ENCODE measurements around the gene LRMDA.
"Not testable (repeated sequence)": the region's sequence is repeated elsewhere in the genome, so short reads cannot be mapped to it uniquely, and the experiment has no call there.

The LRMDA gene

DNA sequence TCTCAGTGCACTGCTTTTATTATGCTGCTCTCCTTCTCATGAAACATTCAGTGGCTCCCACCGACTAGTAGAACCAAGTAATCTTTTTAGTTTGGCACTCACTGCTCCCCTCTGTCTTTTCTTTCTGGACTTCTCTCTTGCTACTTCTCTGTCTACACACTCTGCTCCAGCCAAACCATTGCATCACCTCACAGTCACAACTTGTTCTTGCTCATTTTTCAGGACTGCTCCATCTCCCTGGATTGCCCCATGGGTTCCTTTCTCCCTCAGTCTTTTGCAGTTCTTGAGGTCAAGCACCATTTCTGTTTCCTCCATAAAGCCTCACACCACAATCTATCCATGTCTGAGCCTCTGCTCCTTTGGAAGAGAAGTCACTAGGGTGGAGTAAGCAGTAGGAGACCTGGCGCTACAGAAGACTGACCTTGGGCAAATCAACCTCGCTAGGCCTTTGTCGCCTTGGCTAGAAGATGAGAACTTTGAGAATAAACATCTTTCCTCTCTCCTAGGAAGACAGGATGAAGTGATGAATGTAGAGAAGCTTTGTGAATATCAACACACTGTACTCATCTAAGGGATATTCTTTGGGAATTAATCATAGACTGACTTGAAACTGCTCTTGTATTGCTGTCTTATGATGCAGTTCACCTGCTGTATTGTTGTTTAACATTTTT lies 186.2 kb downstream of the LRMDA start:
- DNase-seq, result no peak

DNA sequence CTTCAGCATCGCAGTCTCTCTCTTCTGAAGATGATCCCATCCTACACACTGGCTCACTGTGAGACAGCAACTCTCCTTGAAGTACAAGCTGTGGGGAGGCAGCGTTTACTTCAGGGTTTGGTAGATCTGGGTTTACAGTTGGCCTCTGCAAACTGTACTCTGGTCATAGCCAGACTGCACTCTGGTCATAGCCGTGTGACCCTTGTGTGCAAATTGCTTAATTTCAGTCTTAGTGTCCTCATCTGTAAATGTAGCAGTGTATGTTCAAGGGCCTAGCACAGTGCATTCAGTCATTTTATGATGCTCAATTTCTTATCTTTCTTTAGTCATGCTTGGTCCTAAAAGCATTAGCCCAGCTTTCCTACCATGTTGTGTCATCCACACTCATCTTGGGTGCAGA lies 188.2 kb downstream of the LRMDA start:
- DNase-seq, result no peak

GRCh38 chr10:75620356-75620755 lies 188.9 kb downstream of the LRMDA start:
- no peak for DNase-seq

DNA sequence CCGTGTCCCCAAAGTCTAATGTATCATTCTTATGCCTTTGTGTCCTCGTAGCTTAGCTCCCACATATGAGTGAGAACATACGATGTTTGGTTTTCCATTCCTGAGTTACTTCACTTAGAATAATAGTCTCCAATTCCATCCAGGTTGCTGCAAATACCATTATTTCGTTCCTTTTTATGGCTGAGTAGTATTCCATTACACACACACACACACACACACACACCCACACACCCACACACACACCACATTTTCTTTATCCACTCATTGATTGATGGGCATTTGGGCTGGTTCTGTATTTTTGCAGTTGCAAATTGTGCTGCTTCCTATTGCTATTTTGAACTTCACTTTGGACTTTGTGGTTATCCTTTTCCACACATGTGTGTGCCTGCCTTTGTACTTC lies 189.6 kb downstream of the LRMDA start:
- DNase-seq, result not testable (repeated sequence)

DNA sequence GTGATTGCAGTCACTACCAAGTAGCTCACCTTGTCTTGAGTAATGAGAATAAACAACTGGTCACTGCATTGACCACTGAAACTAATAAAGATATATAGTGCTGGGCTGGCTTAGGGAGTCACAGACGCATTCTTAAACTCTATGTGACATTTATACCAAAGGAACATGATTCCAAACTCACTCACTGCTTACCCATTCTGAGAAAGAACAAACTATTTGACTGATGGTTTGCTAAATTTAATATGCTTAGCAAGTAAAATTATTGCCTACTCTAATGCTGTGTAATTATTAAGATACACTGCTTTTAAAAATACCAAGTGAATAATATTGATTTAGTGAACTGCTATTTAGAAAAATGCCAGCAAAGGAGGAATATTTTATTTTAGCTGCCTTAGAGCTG lies 191.1 kb downstream of the LRMDA start:
- DNase-seq, result no peak

- no peak for DNase-seq
These were observed 192.1 kb downstream of the LRMDA start for GRCh38 chr10:75623310-75624093.

DNA sequence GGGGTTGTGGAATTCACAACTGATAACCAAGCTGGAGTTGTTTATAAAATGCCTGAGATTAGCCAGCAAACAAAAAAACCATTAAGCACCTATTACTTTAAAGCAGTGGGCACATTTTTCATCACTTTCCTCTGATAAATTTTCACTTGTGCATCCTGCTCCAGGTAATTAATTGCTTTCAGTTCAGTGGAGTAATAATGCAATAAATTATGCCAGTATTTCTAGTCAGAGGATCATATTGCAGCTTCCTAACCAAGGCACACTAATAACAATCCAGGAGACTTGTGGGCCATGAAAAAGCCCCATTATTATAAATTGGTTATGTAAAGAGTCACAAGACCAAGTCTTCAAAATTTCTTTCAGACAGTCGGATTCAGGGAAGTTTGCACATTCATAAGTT lies 193.2 kb downstream of the LRMDA start:
- DNase-seq, result no peak

GRCh38 chr10:75630746-75631145 lies 199.3 kb downstream of the LRMDA start:
- DNase-seq, result no peak

DNA sequence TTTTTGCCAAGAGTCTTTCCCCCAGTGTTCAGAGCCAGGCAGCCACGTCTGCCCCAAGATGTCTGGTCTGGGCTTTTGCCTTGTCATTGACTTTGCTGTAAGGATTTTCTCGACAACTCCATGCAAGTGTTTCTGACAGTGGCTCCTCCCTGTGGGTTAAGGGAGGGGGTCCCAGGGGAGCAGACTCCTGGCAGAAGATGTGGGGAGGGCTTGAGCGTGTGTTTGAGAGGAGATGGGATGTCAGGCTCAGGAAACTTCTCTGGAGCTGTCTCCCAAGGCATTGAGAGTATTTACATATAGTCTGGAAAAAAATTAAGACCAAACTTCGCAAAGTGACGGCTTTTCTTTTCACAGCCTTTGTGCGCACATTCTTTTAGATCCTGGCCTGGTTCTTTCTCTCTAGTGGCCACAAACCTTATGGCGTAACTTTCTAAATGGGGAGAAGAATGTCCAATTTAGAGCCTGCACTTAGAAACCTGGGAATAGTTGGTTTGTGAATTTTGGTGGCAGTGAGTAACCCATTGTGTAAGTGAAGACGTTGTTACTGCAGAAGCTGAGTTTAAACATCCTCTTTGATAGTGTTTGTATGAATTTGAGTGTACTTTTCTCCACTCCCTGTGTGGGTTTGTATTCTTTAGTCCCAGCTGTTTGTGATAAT lies 201.5 kb downstream of the LRMDA start:
- no peak for DNase-seq

GRCh38 chr10:75633568-75633967 lies 202.1 kb downstream of the LRMDA start:
- no peak for DNase-seq

- DNase-seq, result no peak
These were observed 203.5 kb downstream of the LRMDA start for GRCh38 chr10:75634947-75635346.

GRCh38 chr10:75638752-75639151 lies 207.3 kb downstream of the LRMDA start:
- DNase-seq, result no peak

DNA sequence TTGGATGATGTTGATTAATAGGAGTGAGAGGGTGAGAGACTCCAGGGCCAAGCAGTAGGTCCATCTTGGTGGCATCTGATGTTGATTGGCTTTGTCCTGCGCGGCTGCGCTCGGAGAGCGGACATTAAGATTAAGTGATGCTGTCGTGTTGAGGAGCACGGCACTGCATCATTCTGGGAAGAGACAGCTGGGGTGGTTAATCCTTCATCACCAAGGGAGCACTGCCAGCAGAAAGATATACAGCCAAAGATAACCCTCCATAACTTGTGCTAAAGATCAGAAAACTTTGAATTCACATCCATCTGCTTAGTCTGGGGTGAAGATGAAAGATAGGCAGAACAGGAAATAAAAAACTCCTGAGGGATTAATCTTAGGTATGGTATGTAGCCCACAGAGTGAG lies 208.3 kb downstream of the LRMDA start:
- DNase-seq, result no peak

- DNase-seq, result no peak
These were observed 209.0 kb downstream of the LRMDA start for GRCh38 chr10:75640381-75640780.

GRCh38 chr10:75640803-75641202 lies 209.4 kb downstream of the LRMDA start:
- DNase-seq, result no peak

DNA sequence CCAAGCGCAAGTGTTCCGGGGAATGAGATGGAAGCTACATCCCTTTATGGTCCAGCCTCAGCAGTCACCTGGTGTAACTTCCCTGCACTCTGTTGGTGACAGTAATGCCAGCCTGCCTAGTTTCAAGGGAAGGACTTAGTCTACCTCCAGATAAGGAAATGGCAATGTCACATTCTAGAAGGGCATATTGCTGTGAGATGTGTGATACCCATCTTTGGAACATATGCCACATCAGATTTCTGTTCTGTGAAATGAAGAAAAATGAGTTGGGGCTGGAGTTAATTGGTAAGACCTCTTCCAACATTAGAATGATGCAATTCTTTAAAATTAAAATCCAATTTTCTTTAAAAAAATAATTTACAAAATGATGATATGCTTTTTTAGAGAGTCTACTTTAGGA lies 212.0 kb downstream of the LRMDA start:
- no peak for DNase-seq

DNA sequence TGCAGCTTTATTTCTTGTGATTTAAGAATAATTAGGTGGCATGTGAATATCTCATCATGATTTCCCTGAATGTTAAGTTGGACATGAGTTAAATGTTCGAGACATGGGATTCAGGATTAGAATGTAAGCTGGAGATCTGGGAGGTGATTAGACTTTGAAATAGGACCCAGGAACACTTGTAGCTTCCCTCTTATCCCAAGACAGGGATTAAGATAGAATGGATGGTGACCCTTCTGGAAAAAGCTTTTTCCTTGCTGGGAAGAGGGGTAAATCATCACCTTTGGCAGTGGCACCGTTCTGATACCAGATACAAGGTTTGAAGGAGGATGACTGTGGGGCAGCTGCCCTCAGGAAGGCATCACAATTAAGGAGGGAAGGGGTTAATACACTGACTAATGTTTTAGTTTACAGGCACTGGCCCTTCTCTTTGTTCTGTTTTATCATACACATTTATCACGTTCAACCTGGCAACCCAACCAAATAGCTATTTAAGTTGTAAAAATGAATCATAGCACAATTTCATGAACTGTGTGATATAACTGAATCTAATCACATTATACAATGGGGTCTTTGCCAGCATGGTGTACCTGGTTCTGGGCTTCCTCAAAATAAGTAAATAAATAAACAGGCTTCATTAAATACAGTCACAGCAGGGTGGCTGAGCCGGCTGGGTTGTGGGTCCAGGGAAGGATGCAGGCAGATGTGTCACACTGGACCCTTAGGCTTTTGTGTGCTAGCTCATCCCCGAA lies 212.7 kb downstream of the LRMDA start:
- no peak for DNase-seq

DNA sequence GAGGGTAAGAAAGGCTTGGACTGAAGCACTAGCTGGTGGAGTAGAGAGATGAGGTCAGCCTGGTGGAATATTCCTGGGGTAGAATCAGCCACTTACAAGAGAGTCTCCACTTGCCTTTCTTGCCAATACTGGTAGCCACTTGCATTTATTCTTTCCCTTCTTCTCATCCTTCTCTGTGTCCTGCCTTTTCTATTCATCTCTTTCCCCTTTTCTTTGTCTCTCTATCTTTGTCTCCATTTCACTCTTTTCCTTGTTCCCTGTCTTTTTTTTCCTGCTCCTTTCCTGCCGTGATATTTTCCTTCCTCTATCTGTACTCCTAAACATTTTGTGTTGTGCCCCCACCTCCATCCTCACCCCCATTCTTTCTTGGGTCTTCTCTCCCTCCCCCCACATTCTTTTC lies 214.3 kb downstream of the LRMDA start:
- no peak for DNase-seq

DNA sequence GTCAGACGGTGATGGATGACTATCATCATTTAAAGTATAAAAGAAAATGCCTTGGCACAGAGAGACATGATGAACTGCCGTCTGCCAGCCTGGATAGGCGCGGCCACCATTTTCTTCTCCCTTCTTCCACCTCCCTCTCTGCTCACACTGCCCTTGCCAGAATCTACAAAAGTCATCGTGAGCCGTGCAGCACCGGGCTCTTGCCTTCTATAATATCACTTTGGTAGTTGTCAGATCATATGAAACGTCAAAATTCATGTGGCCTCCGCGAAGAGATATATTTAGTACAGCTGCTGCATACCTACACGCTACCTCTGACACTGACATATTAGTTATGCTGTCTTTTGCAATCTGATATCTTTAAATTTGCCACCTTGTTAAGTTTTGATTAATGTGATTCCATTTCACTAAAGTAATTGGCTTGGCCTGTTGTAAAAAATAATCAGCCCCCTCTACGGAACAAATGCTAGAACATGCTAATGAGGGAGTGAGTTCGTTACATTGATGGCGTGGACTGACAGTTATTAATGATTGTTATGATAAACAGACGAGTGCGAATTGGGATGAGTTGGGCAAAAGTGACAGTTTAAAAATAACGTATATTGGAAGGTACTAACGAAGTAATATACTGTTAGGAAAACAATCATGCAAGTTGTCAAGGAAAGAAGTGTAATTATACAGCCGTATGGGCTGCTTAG lies 214.9 kb downstream of the LRMDA start:
- no peak for DNase-seq

- no peak for DNase-seq
These were observed 215.5 kb downstream of the LRMDA start for GRCh38 chr10:75646916-75647315.

DNA sequence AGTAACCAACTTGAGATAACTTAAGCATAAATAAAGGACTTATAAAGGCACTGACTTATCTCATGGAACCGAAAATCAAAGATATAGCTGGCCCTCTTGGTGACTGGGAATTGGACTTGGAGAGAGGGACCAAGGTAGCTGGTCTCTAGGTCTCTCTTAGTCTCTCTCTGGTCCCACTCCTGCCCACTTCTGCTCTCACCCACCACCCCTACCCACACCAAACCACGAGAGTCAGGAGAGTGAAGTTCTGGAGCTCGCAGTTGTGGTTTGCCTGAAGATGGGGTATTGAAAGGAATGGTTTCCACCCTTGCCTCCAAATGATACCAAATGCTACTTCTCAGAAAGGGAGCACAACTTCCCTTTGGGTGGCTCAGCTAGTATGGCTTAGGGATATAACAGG lies 216.3 kb downstream of the LRMDA start:
- DNase-seq, result no peak

DNA sequence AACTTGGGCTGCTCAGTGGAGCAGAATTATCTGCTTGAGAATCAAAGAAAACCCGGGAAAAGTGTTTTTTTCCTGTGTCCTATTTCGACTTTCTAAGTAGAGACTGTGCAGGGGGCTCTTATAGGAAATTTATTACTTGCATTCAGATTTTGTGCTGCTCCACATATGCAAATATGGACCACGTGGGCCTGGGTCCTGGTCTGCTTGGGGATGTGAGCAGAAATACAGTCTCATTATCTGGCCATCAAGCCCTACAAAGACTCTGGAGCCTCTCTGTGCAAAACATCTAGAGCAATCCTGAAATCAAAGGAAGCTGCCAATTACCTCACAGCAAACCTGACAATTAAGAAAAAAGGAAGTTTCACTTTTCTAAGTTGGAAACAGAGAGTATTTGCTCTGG lies 216.9 kb downstream of the LRMDA start:
- no peak for DNase-seq

GRCh38 chr10:75648854-75649253 lies 217.4 kb downstream of the LRMDA start:
- DNase-seq, result no peak

Measured in NCI-H187 treated with DMSO at 0.1 percent for 48 hours (cell line).